ENCODE measurements around the gene ARHGEF25. TPM values are rescaled to one million over a fixed set of nuclear protein-coding genes. Genes with fewer than 3 reads are reported as not detected.

The ARHGEF25 gene
- total and polyA plus RNA-seq, 12 donors = 5.0 to 49.2 (median 9.0) TPM

GRCh38 chr12:57606821-57607220 lies 4.4 kb upstream of the ARHGEF25 start:
- H3K27ac ChIP-seq = peak overlapping the region in 4 of 10 donors; percentile 23 to 43 (median 30)
- DNase-seq = no peak
- H3K36me3 ChIP-seq = peaks cover 0 to 36% (median 7%) of the 10 kb centered on the region in 9 donors
- WGBS, 2 donors = 88 to 92% methylated on average over 11 of the region's 11 CpGs
- ATAC-seq = no peak
- H3K9me3 ChIP-seq = no peaks in the 10 kb centered on the region
- TF ChIP-seq CTCF (IDR thresholded peaks at IDR 0.05) = no peak
- intact Hi-C loops (cut with DNase I) = no loop called here
- H3K27me3 ChIP-seq = peaks cover 0 to 43% (median 0%) of the 10 kb centered on the region in 7 donors
- H3K4me3 ChIP-seq = peak overlapping the region in 2 of 10 donors; percentile 9 to 67
- H3K4me1 ChIP-seq = peaks cover 0 to 76% (median 44%) of the 10 kb centered on the region in 9 donors

- peaks cover 0 to 86% (median 50%) of the 10 kb centered on the region in 9 donors for H3K4me1 ChIP-seq
- DNase-seq (no peak), ATAC-seq (no peak)
- no peaks in the 10 kb centered on the region for H3K9me3 ChIP-seq
- H3K27ac ChIP-seq = peak overlapping the region in 7 of 10 donors; percentile 1 to 92 (median 83)
- peaks cover 0 to 56% (median 0%) of the 10 kb centered on the region in 7 donors for H3K27me3 ChIP-seq
- peaks cover 0 to 26% (median 0%) of the 10 kb centered on the region in 9 donors for H3K36me3 ChIP-seq
- WGBS, 2 donors = 83 to 86% methylated on average over 12 of the region's 12 CpGs
- H3K4me3 ChIP-seq = no peak overlapping the region
- no peak for TF ChIP-seq CTCF (IDR thresholded peaks at IDR 0.05)
- intact Hi-C loops (cut with DNase I) = no loop called here
Measured at GRCh38 chr12:57607958-57608663, 3.1 kb upstream of the ARHGEF25 start.

- Histone ChIP-seq H3K9me3 (no peaks in the 10 kb centered on the region), H3K4me1 (peaks cover 0 to 85% (median 44%) of the 10 kb centered on the region in 9 donors), H3K27ac (peak overlapping the region in 9 of 10 donors; percentile 48 to 92 (median 85)), H3K27me3 (peaks cover 0 to 64% (median 0%) of the 10 kb centered on the region in 7 donors), H3K4me3 (peak overlapping the region in 6 of 10 donors; percentile 63 to 80 (median 74)), H3K36me3 (peaks cover 0 to 28% (median 0%) of the 10 kb centered on the region in 9 donors)
- intact Hi-C loops (cut with DNase I) = no loop called here
- WGBS, 2 donors = 62 to 64% methylated on average over 19 of the region's 19 CpGs
- ATAC-seq = no peak
- DNase-seq = no peak
- no peak for TF ChIP-seq CTCF (IDR thresholded peaks at IDR 0.05)
Measured at GRCh38 chr12:57609101-57609780, 2.0 kb upstream of the ARHGEF25 start.

- Histone ChIP-seq H3K4me3 (peak overlapping the region in 9 of 10 donors; percentile 57 to 80 (median 68)), H3K9me3 (no peaks in the 10 kb centered on the region), H3K36me3 (peaks cover 0 to 36% (median 0%) of the 10 kb centered on the region in 9 donors), H3K27ac (peak overlapping the region; percentile 69 to 92 (median 85)), H3K27me3 (peaks cover 0 to 56% (median 0%) of the 10 kb centered on the region in 7 donors), H3K4me1 (peaks cover 0 to 89% (median 41%) of the 10 kb centered on the region in 9 donors)
- peak; percentile 57 to 68 for DNase-seq
- peak in 5 of 8 donors; percentile 4 to 45 (median 26) for ATAC-seq
- intact Hi-C loops (cut with DNase I) = no loop called here
- no peak for TF ChIP-seq CTCF (IDR thresholded peaks at IDR 0.05)
- WGBS, 2 donors = 25 to 27% methylated on average over 33 to 34 of the region's 34 CpGs
Measured at GRCh38 chr12:57609781-57610553, 1.3 kb upstream of the ARHGEF25 start.

All from heart right ventricle (tissue), 16 donors.